Neutrophil (primary cell): ENCODE data around the gene PI4KA.

Experiments
- H3K27ac ChIP-seq: fragments of 200-600 bp; sonication (generic); 2 replicates; pipeline ENCODE4 v1.5.1; 2016; ENCODE audit warnings: mild to moderate bottlenecking, moderate library complexity
- H3K27me3 ChIP-seq: fragments of 200-600 bp; sonication (generic); 2 replicates; pipeline ENCODE4 v1.6.0; 2016; ENCODE audit warnings: mild to moderate bottlenecking
- H3K36me3 ChIP-seq: fragments of 200-600 bp; sonication (generic); 2 replicates; pipeline ENCODE4 v1.5.1; 2017
- H3K4me1 ChIP-seq, 2 experiments: fragments of 200-600 bp in 1 of 2; sonication (generic) in 1 of 2; 1 replicate in 1 of 2; 2 replicates in 1 of 2; pipeline versions ENCODE4 v1.5.1 to v1.6.1; 2013 to 2016; ENCODE audit warnings: low read depth in 1 of 2, low read length in 1 of 2, mild to moderate bottlenecking in 1 of 2, moderate library complexity in 1 of 2; ENCODE audit not compliant: control insufficient read depth in 1 of 2, insufficient read depth in 1 of 2
- H3K4me3 ChIP-seq, 2 experiments: fragments of 200-600 bp in 1 of 2; sonication (generic) in 1 of 2; 1 replicate in 1 of 2; 2 replicates in 1 of 2; pipeline ENCODE4 v1.5.1; 2013 to 2016; ENCODE audit warnings: low read depth in 1 of 2, low read length in 1 of 2, mild to moderate bottlenecking in 1 of 2, moderate library complexity in 1 of 2
- H3K9me3 ChIP-seq: fragments of 200-600 bp; sonication (generic); 2 replicates; pipeline ENCODE4 v1.5.1; 2016
- CTCF ChIP-seq: fragments of 200-600 bp; sonication (generic); IDR thresholded peaks from 2 replicates; pipeline ENCODE4 v1.5.1; 2016; ENCODE audit warnings: antibody characterized with exemption

PI4KA gene

GRCh38 chr22:20810645-20811044 lies 48.0 kb downstream of the PI4KA start:
- Histone ChIP-seq H3K9me3 (no peaks in the 10 kb centered on the region), H3K27me3 (no peaks in the 10 kb centered on the region), H3K4me3 (no peak overlapping the region), H3K27ac (no peak overlapping the region), H3K4me1 (no peaks in the 10 kb centered on the region), H3K36me3 (peaks cover 86% of the 10 kb centered on the region)
- no peak for TF ChIP-seq CTCF

GRCh38 chr22:20809538-20810185 lies 48.9 kb downstream of the PI4KA start:
- Histone ChIP-seq H3K4me3 (no peak overlapping the region), H3K9me3 (no peaks in the 10 kb centered on the region), H3K27me3 (no peaks in the 10 kb centered on the region), H3K36me3 (peaks cover 90% of the 10 kb centered on the region), H3K4me1 (no peaks in the 10 kb centered on the region), H3K27ac (no peak overlapping the region)
- TF ChIP-seq CTCF: no peak

- H3K27me3 ChIP-seq: no peaks in the 10 kb centered on the region
These were observed 49.8 kb downstream of the PI4KA start for GRCh38 chr22:20808844-20809243.

GRCh38 chr22:20807315-20807752 lies 51.3 kb downstream of the PI4KA start:
- TF ChIP-seq CTCF: no peak
- peaks cover 92% of the 10 kb centered on the region for H3K36me3 ChIP-seq
- no peak overlapping the region for H3K27ac ChIP-seq

More at GRCh38 chr22:20808844-20809243, 49.8 kb downstream of the PI4KA start:
- no peak overlapping the region for H3K4me3 ChIP-seq
- TF ChIP-seq CTCF: no peak
- H3K27ac ChIP-seq: no peak overlapping the region
- no peaks in the 10 kb centered on the region for H3K9me3 ChIP-seq
- peaks cover 92% of the 10 kb centered on the region for H3K36me3 ChIP-seq
- no peaks in the 10 kb centered on the region for H3K4me1 ChIP-seq

GRCh38 chr22:20805972-20806471 lies 52.6 kb downstream of the PI4KA start:
- no peaks in the 10 kb centered on the region for H3K9me3 ChIP-seq
- H3K27ac ChIP-seq: no peak overlapping the region
- no peak overlapping the region for H3K4me3 ChIP-seq
- no peaks in the 10 kb centered on the region for H3K27me3 ChIP-seq
- no peaks in the 10 kb centered on the region for H3K4me1 ChIP-seq
- no peak for TF ChIP-seq CTCF
- H3K36me3 ChIP-seq: peaks cover 97% of the 10 kb centered on the region

More at GRCh38 chr22:20807315-20807752, 51.3 kb downstream of the PI4KA start:
- Histone ChIP-seq H3K9me3 (no peaks in the 10 kb centered on the region), H3K4me3 (no peak overlapping the region), H3K4me1 (no peaks in the 10 kb centered on the region), H3K27me3 (no peaks in the 10 kb centered on the region)
